ENCODE measurements around the gene PAK6. TPM values are rescaled to one million over a fixed set of nuclear protein-coding genes. Genes with fewer than 3 reads are reported as not detected.

The PAK6 gene
- polyA plus RNA-seq, 1 experiment: not detected

DNA sequence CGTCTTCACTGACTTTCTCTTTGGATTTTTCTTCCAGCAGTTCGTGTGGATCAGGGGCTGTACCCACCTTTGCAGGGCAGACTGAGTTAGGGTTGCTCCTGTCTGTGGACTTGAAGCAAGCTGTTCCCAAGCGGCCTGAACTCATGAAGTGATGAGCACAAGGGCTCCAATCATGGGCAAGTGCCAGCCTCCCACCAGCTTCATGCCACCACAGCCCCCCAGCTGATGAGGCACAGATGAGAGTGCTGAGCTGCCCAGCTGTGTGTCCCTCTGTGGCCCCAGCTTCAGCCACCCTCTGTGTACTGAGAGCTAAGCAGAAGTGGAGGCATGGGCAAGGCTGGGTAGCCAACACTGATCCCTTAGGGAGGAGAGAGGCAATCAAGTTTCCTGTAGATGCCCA lies 72.1 kb downstream of the PAK6 start:
- DNase-seq (ENCODE audit: low read depth): no peak
- no peak overlapping the region for H3K4me3 ChIP-seq (ENCODE audit: low read depth, low read length)
- ChIA-PET CTCF (interaction anchor here (1.0 to 11.9 kb wide), 12 partner anchors 9 to 111 kb away, joined by 3 to 127 read pairs (median 12); partner anchors contain the start of genes CCDC9B and INAFM2), POLR2A (no interaction called here)
- TF ChIP-seq, protein P1, sequence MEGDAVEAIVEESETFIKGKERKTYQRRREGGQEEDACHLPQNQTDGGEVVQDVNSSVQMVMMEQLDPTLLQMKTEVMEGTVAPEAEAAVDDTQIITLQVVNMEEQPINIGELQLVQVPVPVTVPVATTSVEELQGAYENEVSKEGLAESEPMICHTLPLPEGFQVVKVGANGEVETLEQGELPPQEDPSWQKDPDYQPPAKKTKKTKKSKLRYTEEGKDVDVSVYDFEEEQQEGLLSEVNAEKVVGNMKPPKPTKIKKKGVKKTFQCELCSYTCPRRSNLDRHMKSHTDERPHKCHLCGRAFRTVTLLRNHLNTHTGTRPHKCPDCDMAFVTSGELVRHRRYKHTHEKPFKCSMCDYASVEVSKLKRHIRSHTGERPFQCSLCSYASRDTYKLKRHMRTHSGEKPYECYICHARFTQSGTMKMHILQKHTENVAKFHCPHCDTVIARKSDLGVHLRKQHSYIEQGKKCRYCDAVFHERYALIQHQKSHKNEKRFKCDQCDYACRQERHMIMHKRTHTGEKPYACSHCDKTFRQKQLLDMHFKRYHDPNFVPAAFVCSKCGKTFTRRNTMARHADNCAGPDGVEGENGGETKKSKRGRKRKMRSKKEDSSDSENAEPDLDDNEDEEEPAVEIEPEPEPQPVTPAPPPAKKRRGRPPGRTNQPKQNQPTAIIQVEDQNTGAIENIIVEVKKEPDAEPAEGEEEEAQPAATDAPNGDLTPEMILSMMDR (IDR thresholded peaks at IDR 0.05; ENCODE audit: insufficient read depth, low read depth, low read length): no peak
- peaks cover 15% of the 10 kb centered on the region for H3K27me3 ChIP-seq (ENCODE audit: control insufficient read depth, insufficient read depth, low read length)
- H3K36me3 ChIP-seq (ENCODE audit: control insufficient read depth, insufficient read depth, low read length): no peaks in the 10 kb centered on the region

DNA sequence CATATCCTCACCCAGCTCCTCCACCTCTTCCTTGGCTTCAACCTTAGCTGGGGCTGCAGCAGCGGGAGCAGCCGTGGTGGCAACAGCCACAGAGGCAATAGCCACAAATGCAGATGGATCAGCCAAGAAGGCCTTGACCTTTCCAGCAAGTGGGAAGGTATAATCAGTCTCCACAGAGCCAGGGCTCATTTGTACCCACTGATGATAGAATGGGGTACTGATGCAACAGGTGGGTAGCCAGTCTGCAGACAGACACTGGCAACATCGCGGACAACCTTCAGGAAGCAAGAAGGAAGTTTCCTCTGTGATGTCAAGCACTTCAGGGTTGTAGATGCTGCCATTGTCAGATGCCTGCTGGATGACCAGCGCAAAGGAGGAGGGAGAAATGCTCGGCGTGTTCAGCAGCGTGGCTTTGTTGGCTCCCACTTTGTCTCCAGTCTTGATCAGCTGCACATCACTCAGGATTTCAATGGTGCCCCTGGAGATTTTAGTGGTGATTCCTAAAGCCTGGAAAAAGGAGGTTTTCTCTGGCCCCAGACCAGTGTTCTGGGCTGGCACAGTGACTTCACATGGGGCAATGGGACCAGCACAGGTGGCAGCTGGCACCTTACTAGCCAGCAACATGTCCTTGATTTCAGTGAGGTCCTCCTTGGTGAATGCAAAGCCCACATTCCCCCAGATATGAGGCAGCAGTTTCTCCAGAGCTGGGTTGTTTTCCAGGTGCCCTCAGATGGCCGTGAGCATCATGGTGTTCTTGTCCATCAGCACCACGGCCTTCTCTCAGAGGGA lies 73.7 kb downstream of the PAK6 start:
- no peak overlapping the region for H3K4me3 ChIP-seq (ENCODE audit: low read depth, low read length)
- DNase-seq (ENCODE audit: low read depth): no peak
- no peaks in the 10 kb centered on the region for H3K36me3 ChIP-seq (ENCODE audit: control insufficient read depth, insufficient read depth, low read length)
- H3K27me3 ChIP-seq (ENCODE audit: control insufficient read depth, insufficient read depth, low read length): peaks cover 7% of the 10 kb centered on the region
- POLR2A ChIA-PET: no interaction called here
- TF ChIP-seq, protein P1 (IDR thresholded peaks at IDR 0.05; ENCODE audit: insufficient read depth, low read depth, low read length): no peak
- CTCF ChIA-PET: interaction anchor here (1.4 to 11.9 kb wide), 8 partner anchors 9 to 109 kb away, joined by 5 to 127 read pairs (median 20); partner anchors contain the start of genes CCDC9B and INAFM2

DNA sequence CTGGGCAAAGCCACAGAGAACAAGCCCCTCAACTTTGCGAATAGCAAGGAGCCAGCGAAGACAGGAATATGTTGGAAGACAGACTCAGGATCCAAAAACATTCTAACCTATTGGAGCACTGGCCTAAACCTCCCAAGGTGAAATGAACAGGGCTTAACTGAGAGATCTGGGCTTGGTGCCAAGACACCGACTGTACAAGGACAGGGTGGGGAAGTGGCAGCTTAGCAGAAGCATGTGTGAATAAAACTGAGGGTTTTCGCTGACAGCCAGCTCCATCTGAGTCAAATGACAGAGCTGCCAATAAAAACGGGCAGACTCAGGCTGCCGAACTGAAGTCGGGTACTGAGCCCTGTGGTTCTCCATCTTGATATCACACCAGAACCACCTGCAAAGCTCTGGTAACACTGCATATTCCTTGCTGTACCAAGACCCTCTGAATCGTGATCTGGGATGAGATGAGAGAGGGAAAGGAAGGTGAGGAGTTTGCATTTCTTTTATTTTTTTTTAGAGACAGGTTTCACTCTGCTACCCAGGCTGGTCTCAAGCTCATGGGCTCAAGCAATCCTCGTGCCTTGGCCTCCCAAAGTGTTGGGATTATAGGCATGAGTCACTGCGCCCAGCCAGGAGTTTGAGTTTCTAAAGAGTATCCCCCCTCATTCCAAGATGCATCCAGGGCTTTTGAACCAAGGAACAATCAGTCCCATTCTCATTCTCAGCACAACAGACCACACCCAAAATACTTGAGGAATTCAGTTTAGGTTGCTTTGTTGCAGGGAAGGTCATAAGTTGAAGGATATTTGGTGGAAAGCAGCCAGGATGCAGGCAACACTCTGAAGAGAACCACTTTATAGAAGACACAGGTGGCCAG lies 74.9 kb downstream of the PAK6 start:
- CTCF ChIA-PET: interaction anchor here (1.3 to 11.9 kb wide), 5 partner anchors 25 to 123 kb away, joined by 3 to 127 read pairs (median 8); partner anchors contain the start of gene CCDC9B
- TF ChIP-seq, protein P1 (IDR thresholded peaks at IDR 0.05; ENCODE audit: insufficient read depth, low read depth, low read length): no peak
- Histone ChIP-seq H3K36me3 (ENCODE audit: control insufficient read depth, insufficient read depth, low read length) (no peaks in the 10 kb centered on the region), H3K4me3 (ENCODE audit: low read depth, low read length) (no peak overlapping the region), H3K27me3 (ENCODE audit: control insufficient read depth, insufficient read depth, low read length) (peaks cover 7% of the 10 kb centered on the region)
- POLR2A ChIA-PET: no interaction called here
- DNase-seq (ENCODE audit: low read depth): no peak

DNA sequence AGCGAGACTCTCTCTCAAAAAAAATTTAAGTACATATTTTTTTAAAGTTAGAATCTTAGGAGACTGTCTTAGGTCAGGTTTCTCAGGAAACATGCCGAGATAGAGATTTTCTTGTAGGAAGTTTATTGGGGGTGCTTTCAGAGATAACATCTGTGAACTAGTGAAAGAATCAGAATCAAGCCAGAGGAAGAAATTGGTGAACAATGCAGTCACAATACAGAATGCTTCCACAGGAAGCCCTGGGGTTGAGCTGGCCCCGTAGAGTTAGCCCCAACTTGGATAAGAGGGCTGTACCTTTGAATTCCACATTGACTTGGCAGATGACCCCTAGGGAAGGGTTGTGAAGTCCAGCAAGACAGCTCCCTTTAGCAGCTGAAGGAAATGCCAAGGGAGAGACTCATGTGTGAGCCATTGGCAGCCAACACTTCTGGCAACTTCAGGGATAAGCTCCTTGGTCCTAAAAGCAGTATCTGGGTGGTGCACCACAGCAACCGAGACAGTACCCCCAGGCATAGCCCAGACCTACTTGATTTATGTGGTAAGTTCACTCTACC lies 75.9 kb downstream of the PAK6 start:
- peaks cover 7% of the 10 kb centered on the region for H3K27me3 ChIP-seq (ENCODE audit: control insufficient read depth, insufficient read depth, low read length)
- TF ChIP-seq, protein P1 (IDR thresholded peaks at IDR 0.05; ENCODE audit: insufficient read depth, low read depth, low read length): no peak
- CTCF ChIA-PET: interaction anchor here (0.9 to 11.9 kb wide), 7 partner anchors 8 to 122 kb away, joined by 3 to 127 read pairs (median 4); partner anchors contain the start of gene CCDC9B
- no peaks in the 10 kb centered on the region for H3K36me3 ChIP-seq (ENCODE audit: control insufficient read depth, insufficient read depth, low read length)
- DNase-seq (ENCODE audit: low read depth): no peak
- no peak overlapping the region for H3K4me3 ChIP-seq (ENCODE audit: low read depth, low read length)
- POLR2A ChIA-PET: interaction anchor here (1.0 to 1.1 kb wide), 2 partner anchors 14 to 16 kb away, joined by 3 to 4 read pairs; no protein-coding TSS in a partner anchor

All from BJ (cell line).